ENCODE results near the gene SUN1. TPM values are rescaled to one million over a fixed set of nuclear protein-coding genes. Genes with fewer than 3 reads are reported as not detected.

SUN1 gene
- polyA plus RNA-seq, 3 donors, result 44.2 to 154 (median 51.5) TPM

- no peak overlapping the region for H3K27ac ChIP-seq (ENCODE audit: low read depth in 1 of 2, low read length in 2 of 2)
- peaks cover 33% of the 10 kb centered on the region for H3K79me2 ChIP-seq (ENCODE audit: insufficient read depth, low read length)
- peaks cover 14 to 38% of the 10 kb centered on the region in 2 donors for H3K36me3 ChIP-seq (replicated peaks in 1 of 2; ENCODE audit: control insufficient read depth in 1 of 2, insufficient read depth in 2 of 2, low read length in 2 of 2)
- no peaks in the 10 kb centered on the region for H3K9me3 ChIP-seq (replicated peaks in 1 of 2; ENCODE audit: control insufficient read depth in 1 of 2, insufficient read depth in 1 of 2, low read length in 2 of 2)
- Mint-ChIP-seq H3K4me1 (peaks cover 24% of the 10 kb centered on the region), H3K27me3 (ENCODE audit: low read depth in 3 of 3) (peaks cover 0 to 3% (median 0%) of the 10 kb centered on the region in 3 donors), H3K9me3 (peaks cover 0 to 3% (median 2%) of the 10 kb centered on the region in 7 donors), H3K36me3 (peaks cover 25 to 56% of the 10 kb centered on the region in 2 donors), H3K4me3 (no peak overlapping the region), H3K27ac (peak overlapping the region in 2 of 7 donors; percentile 43 to 53)
- H2AFZ ChIP-seq (ENCODE audit: insufficient read depth, low read depth, low read length, poor library complexity, severe bottlenecking), result no peak overlapping the region
- no peak for TF ChIP-seq CTCF (IDR thresholded peaks at IDR 0.05)
- H3K4me3 ChIP-seq (replicated peaks in 1 of 3; ENCODE audit: low read depth in 2 of 3, low read length in 3 of 3), result no peak overlapping the region
- intact Hi-C loops (cut with micrococcal nuclease), result loop anchor here in 1 of 2 donors (10.0 kb wide), 3 partner anchors 190 to 290 kb away; partner anchors contain the start of gene ZFAND2A
- H3K4me2 ChIP-seq (replicated peaks; ENCODE audit: extremely low read depth, low read length, poor library complexity, severe bottlenecking), result no peak overlapping the region
- WGBS (ENCODE audit: insufficient coverage), result 95% methylated on average over 2 of the region's 7 CpGs
- H3K27me3 ChIP-seq (ENCODE audit: control insufficient read depth in 2 of 2, insufficient read depth in 2 of 2, low read length in 2 of 2), result no peaks in the 10 kb centered on the region
- no peak overlapping the region for H3K9ac ChIP-seq (ENCODE audit: insufficient read depth, low read length, poor library complexity, severe bottlenecking)
- peak in 1 of 3 donors; percentile 7 for DNase-seq
- peaks cover 30% of the 10 kb centered on the region for H4K20me1 ChIP-seq (ENCODE audit: insufficient read depth, low read length)
- H3K4me1 ChIP-seq (ENCODE audit: control insufficient read depth in 1 of 2, insufficient read depth in 2 of 2, low read length in 2 of 2), result peaks cover 30 to 44% of the 10 kb centered on the region in 2 donors
Measured at GRCh38 chr7:875051-875450, 42.8 kb downstream of the SUN1 start.

DNA sequence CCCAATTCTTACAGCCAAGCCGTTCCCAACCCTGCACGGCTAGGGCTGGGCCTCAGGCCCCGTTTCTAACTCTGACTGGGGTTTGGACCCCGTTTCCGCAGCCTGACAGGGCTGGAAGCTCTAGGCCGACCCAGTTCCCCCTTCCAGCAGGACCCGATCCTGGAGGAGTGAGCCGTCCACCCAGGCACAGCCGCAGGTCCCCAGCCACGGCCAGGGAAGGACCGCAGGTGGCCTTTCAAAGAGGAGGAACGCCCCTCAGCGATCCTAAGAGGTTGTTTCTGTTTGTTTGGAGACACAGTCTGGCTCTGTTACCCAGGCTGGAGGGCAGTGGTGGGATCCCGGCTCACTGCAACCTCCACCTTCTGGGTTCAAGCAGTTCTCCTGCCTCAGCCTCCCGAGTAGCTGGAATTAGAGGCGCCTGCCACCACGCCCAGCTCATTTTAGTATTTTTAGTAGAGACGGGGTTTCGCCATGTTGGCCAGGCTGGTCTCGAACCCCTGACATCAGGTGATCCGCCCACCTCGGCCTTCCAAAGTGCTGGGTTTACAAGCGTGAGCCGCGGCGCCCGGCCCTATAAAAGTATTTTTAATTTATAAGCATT, 43.3 kb downstream of the SUN1 start:
- peaks cover 30 to 44% of the 10 kb centered on the region in 2 donors for H3K4me1 ChIP-seq (ENCODE audit: control insufficient read depth in 1 of 2, insufficient read depth in 2 of 2, low read length in 2 of 2)
- H3K79me2 ChIP-seq (ENCODE audit: insufficient read depth, low read length), result peaks cover 38% of the 10 kb centered on the region
- H3K27ac Mint-ChIP-seq, result peak overlapping the region in 3 of 7 donors; percentile 43 to 66 (median 53)
- H3K4me3 Mint-ChIP-seq, result peak overlapping the region in 1 of 2 donors; percentile 24
- peak overlapping the region in 2 of 3 experiments; percentile 6 to 59 for H3K4me3 ChIP-seq (replicated peaks in 1 of 3; ENCODE audit: low read depth in 2 of 3, low read length in 3 of 3)
- peak overlapping the region; percentile 32 for H3K9ac ChIP-seq (ENCODE audit: insufficient read depth, low read length, poor library complexity, severe bottlenecking)
- H3K9me3 ChIP-seq (replicated peaks in 1 of 2; ENCODE audit: control insufficient read depth in 1 of 2, insufficient read depth in 1 of 2, low read length in 2 of 2), result no peaks in the 10 kb centered on the region
- no peak for TF ChIP-seq CTCF (IDR thresholded peaks at IDR 0.05)
- H3K27ac ChIP-seq (ENCODE audit: low read depth in 1 of 2, low read length in 2 of 2), result peak overlapping the region in 1 of 2 donors; percentile 66
- intact Hi-C loops (cut with micrococcal nuclease), result loop anchor here (2.0 to 10.0 kb wide), 4 partner anchors 99 to 289 kb away; partner anchors contain the start of genes COX19 (in 1 of the 2) and ZFAND2A (in 1 of the 2)
- peaks cover 21 to 57% of the 10 kb centered on the region in 2 donors for H3K36me3 Mint-ChIP-seq
- WGBS (ENCODE audit: insufficient coverage), result 97% methylated on average over 14 of the region's 27 CpGs
- peaks cover 0 to 3% (median 0%) of the 10 kb centered on the region in 3 donors for H3K27me3 Mint-ChIP-seq (ENCODE audit: low read depth in 3 of 3)
- H2AFZ ChIP-seq (ENCODE audit: insufficient read depth, low read depth, low read length, poor library complexity, severe bottlenecking), result peak overlapping the region; percentile 61
- peaks cover 9 to 32% of the 10 kb centered on the region in 2 donors for H3K36me3 ChIP-seq (replicated peaks in 1 of 2; ENCODE audit: control insufficient read depth in 1 of 2, insufficient read depth in 2 of 2, low read length in 2 of 2)
- peaks cover 0 to 3% (median 2%) of the 10 kb centered on the region in 7 donors for H3K9me3 Mint-ChIP-seq
- H4K20me1 ChIP-seq (ENCODE audit: insufficient read depth, low read length), result peaks cover 35% of the 10 kb centered on the region
- DNase-seq, result peak in 1 of 3 donors; percentile 18
- H3K4me1 Mint-ChIP-seq, result peaks cover 24% of the 10 kb centered on the region
- H3K4me2 ChIP-seq (replicated peaks; ENCODE audit: extremely low read depth, low read length, poor library complexity, severe bottlenecking), result peak overlapping the region; percentile 56
- H3K27me3 ChIP-seq (ENCODE audit: control insufficient read depth in 2 of 2, insufficient read depth in 2 of 2, low read length in 2 of 2), result no peaks in the 10 kb centered on the region
